ENCODE measurements around the gene E2F1. TPM values are rescaled to one million over a fixed set of nuclear protein-coding genes. Genes with fewer than 3 reads are reported as not detected.
"Not testable (repeated sequence)": the region's sequence is repeated elsewhere in the genome, so short reads cannot be mapped to it uniquely, and the experiment has no call there.

E2F1 gene
- polyA plus RNA-seq, 4 donors = 2.2 to 10.9 (median 4.6) TPM

- peaks cover 0 to 32% (median 0%) of the 10 kb centered on the region in 3 donors for H3K4me1 ChIP-seq (ENCODE audit: control insufficient read depth in 3 of 3, insufficient read depth in 2 of 3, low read depth in 1 of 3, low read length in 2 of 3)
- no peak overlapping the region for H3K4me3 ChIP-seq (ENCODE audit: low read depth in 1 of 3, low read length in 3 of 3)
- H3K27me3 ChIP-seq (ENCODE audit: control insufficient read depth in 3 of 3, insufficient read depth in 3 of 3, low read length in 3 of 3) = no peaks in the 10 kb centered on the region
- peaks cover under 1 to 46% (median 6%) of the 10 kb centered on the region in 3 donors for H3K36me3 ChIP-seq (ENCODE audit: control insufficient read depth in 3 of 3, insufficient read depth in 2 of 3, low read depth in 1 of 3, low read length in 3 of 3)
- peak overlapping the region in 1 of 3 donors; percentile 1 for H3K27ac ChIP-seq (ENCODE audit: low read depth in 1 of 3, low read length in 2 of 3)
- WGBS, 3 donors = 66 to 83% (median 80%) methylated on average over 19 of the region's 19 CpGs
- no peak for DNase-seq
- no peak for FAIRE-seq
- H3K9me3 ChIP-seq (ENCODE audit: control insufficient read depth in 2 of 2, insufficient read depth in 1 of 2, low read depth in 1 of 2, low read length in 1 of 2) = no peaks in the 10 kb centered on the region
These were observed 36.9 kb downstream of the E2F1 start for GRCh38 chr20:33649201-33649681.

- FAIRE-seq = no peak
- H3K36me3 ChIP-seq (ENCODE audit: control insufficient read depth in 3 of 3, insufficient read depth in 2 of 3, low read depth in 1 of 3, low read length in 3 of 3) = peaks cover 5 to 49% (median 10%) of the 10 kb centered on the region in 3 donors
- H3K4me1 ChIP-seq (ENCODE audit: control insufficient read depth in 3 of 3, insufficient read depth in 2 of 3, low read depth in 1 of 3, low read length in 2 of 3) = peaks cover 0 to 27% (median 0%) of the 10 kb centered on the region in 3 donors
- H3K4me3 ChIP-seq (ENCODE audit: low read depth in 1 of 3, low read length in 3 of 3) = no peak overlapping the region
- H3K9me3 ChIP-seq (ENCODE audit: control insufficient read depth in 2 of 2, insufficient read depth in 1 of 2, low read depth in 1 of 2, low read length in 1 of 2) = no peaks in the 10 kb centered on the region
- DNase-seq = no peak
- no peak overlapping the region for H3K27ac ChIP-seq (ENCODE audit: low read depth in 1 of 3, low read length in 2 of 3)
- 80 to 90% (median 90%) methylated on average over 14 of the region's 14 CpGs for WGBS, 3 donors
- no peaks in the 10 kb centered on the region for H3K27me3 ChIP-seq (ENCODE audit: control insufficient read depth in 3 of 3, insufficient read depth in 3 of 3, low read length in 3 of 3)
These were observed 37.7 kb downstream of the E2F1 start for GRCh38 chr20:33648396-33649004.

GRCh38 chr20:33647603-33648395, 38.4 kb downstream of the E2F1 start:
- WGBS, 3 donors = 78 to 86% (median 80%) methylated on average over 11 of the region's 11 CpGs
- H3K27ac ChIP-seq (ENCODE audit: low read depth in 1 of 3, low read length in 2 of 3) = no peak overlapping the region
- no peaks in the 10 kb centered on the region for H3K9me3 ChIP-seq (ENCODE audit: control insufficient read depth in 2 of 2, insufficient read depth in 1 of 2, low read depth in 1 of 2, low read length in 1 of 2)
- no peaks in the 10 kb centered on the region for H3K27me3 ChIP-seq (ENCODE audit: control insufficient read depth in 3 of 3, insufficient read depth in 3 of 3, low read length in 3 of 3)
- DNase-seq = no peak
- H3K4me3 ChIP-seq (ENCODE audit: low read depth in 1 of 3, low read length in 3 of 3) = no peak overlapping the region
- H3K36me3 ChIP-seq (ENCODE audit: control insufficient read depth in 3 of 3, insufficient read depth in 2 of 3, low read depth in 1 of 3, low read length in 3 of 3) = peaks cover 5 to 56% (median 10%) of the 10 kb centered on the region in 3 donors
- FAIRE-seq = no peak
- H3K4me1 ChIP-seq (ENCODE audit: control insufficient read depth in 3 of 3, insufficient read depth in 2 of 3, low read depth in 1 of 3, low read length in 2 of 3) = peaks cover 0 to 20% (median 0%) of the 10 kb centered on the region in 3 donors

- Histone ChIP-seq H3K4me1 (ENCODE audit: control insufficient read depth in 3 of 3, insufficient read depth in 2 of 3, low read depth in 1 of 3, low read length in 2 of 3) (peaks cover 0 to 17% (median 0%) of the 10 kb centered on the region in 3 donors), H3K36me3 (ENCODE audit: control insufficient read depth in 3 of 3, insufficient read depth in 2 of 3, low read depth in 1 of 3, low read length in 3 of 3) (peaks cover 5 to 61% (median 10%) of the 10 kb centered on the region in 3 donors)
- not testable (repeated sequence) for H3K4me3 ChIP-seq (ENCODE audit: low read depth in 1 of 3, low read length in 3 of 3); DNase-seq; H3K9me3 ChIP-seq (ENCODE audit: control insufficient read depth in 2 of 2, insufficient read depth in 1 of 2, low read depth in 1 of 2, low read length in 1 of 2); FAIRE-seq; H3K27ac ChIP-seq (ENCODE audit: low read depth in 1 of 3, low read length in 2 of 3); H3K27me3 ChIP-seq (ENCODE audit: control insufficient read depth in 3 of 3, insufficient read depth in 3 of 3, low read length in 3 of 3)
- 82 to 86% (median 84%) methylated on average over 14 of the region's 14 CpGs for WGBS, 3 donors
These were observed 39.1 kb downstream of the E2F1 start for GRCh38 chr20:33646959-33647602.

- 88 to 94% (median 90%) methylated on average over 5 of the region's 5 CpGs for WGBS, 3 donors
- Histone ChIP-seq H3K4me3 (ENCODE audit: low read depth in 1 of 3, low read length in 3 of 3) (no peak overlapping the region), H3K36me3 (ENCODE audit: control insufficient read depth in 3 of 3, insufficient read depth in 2 of 3, low read depth in 1 of 3, low read length in 3 of 3) (peaks cover 8 to 65% (median 10%) of the 10 kb centered on the region in 3 donors), H3K4me1 (ENCODE audit: control insufficient read depth in 3 of 3, insufficient read depth in 2 of 3, low read depth in 1 of 3, low read length in 2 of 3) (peaks cover 0 to 15% (median 0%) of the 10 kb centered on the region in 3 donors), H3K27ac (ENCODE audit: low read depth in 1 of 3, low read length in 2 of 3) (no peak overlapping the region), H3K9me3 (ENCODE audit: control insufficient read depth in 2 of 2, insufficient read depth in 1 of 2, low read depth in 1 of 2, low read length in 1 of 2) (no peaks in the 10 kb centered on the region), H3K27me3 (ENCODE audit: control insufficient read depth in 3 of 3, insufficient read depth in 3 of 3, low read length in 3 of 3) (no peaks in the 10 kb centered on the region)
- FAIRE-seq = no peak
- no peak for DNase-seq
These were observed 40.0 kb downstream of the E2F1 start for GRCh38 chr20:33646191-33646590.

GRCh38 chr20:33645396-33645795, 40.8 kb downstream of the E2F1 start:
- FAIRE-seq = no peak

GRCh38 chr20:33645072-33645358, 41.2 kb downstream of the E2F1 start:
- WGBS, 3 donors = 51 to 67% (median 60%) methylated on average over 4 of the region's 4 CpGs
- H3K4me3 ChIP-seq (ENCODE audit: low read depth in 1 of 3, low read length in 3 of 3) = no peak overlapping the region
- H3K27me3 ChIP-seq (ENCODE audit: control insufficient read depth in 3 of 3, insufficient read depth in 3 of 3, low read length in 3 of 3) = no peaks in the 10 kb centered on the region
- no peaks in the 10 kb centered on the region for H3K9me3 ChIP-seq (ENCODE audit: control insufficient read depth in 2 of 2, insufficient read depth in 1 of 2, low read depth in 1 of 2, low read length in 1 of 2)
- peaks cover 14 to 72% (median 14%) of the 10 kb centered on the region in 3 donors for H3K36me3 ChIP-seq (ENCODE audit: control insufficient read depth in 3 of 3, insufficient read depth in 2 of 3, low read depth in 1 of 3, low read length in 3 of 3)
- FAIRE-seq (no peak), DNase-seq (peak in 1 of 2 donors; percentile 71)
- peaks cover 0 to 9% (median 0%) of the 10 kb centered on the region in 3 donors for H3K4me1 ChIP-seq (ENCODE audit: control insufficient read depth in 3 of 3, insufficient read depth in 2 of 3, low read depth in 1 of 3, low read length in 2 of 3)
- no peak overlapping the region for H3K27ac ChIP-seq (ENCODE audit: low read depth in 1 of 3, low read length in 2 of 3)

More at GRCh38 chr20:33645396-33645795, 40.8 kb downstream of the E2F1 start:
- no peaks in the 10 kb centered on the region for H3K27me3 ChIP-seq (ENCODE audit: control insufficient read depth in 3 of 3, insufficient read depth in 3 of 3, low read length in 3 of 3)
- DNase-seq = no peak
- peaks cover 13 to 69% (median 14%) of the 10 kb centered on the region in 3 donors for H3K36me3 ChIP-seq (ENCODE audit: control insufficient read depth in 3 of 3, insufficient read depth in 2 of 3, low read depth in 1 of 3, low read length in 3 of 3)
- no peaks in the 10 kb centered on the region for H3K9me3 ChIP-seq (ENCODE audit: control insufficient read depth in 2 of 2, insufficient read depth in 1 of 2, low read depth in 1 of 2, low read length in 1 of 2)
- H3K27ac ChIP-seq (ENCODE audit: low read depth in 1 of 3, low read length in 2 of 3) = no peak overlapping the region
- WGBS, 3 donors = 87 to 97% (median 93%) methylated on average over 2 of the region's 2 CpGs
- H3K4me3 ChIP-seq (ENCODE audit: low read depth in 1 of 3, low read length in 3 of 3) = no peak overlapping the region
- H3K4me1 ChIP-seq (ENCODE audit: control insufficient read depth in 3 of 3, insufficient read depth in 2 of 3, low read depth in 1 of 3, low read length in 2 of 3) = peaks cover 0 to 9% (median 0%) of the 10 kb centered on the region in 3 donors

GRCh38 chr20:33644313-33645071, 41.7 kb downstream of the E2F1 start:
- Histone ChIP-seq H3K27ac (ENCODE audit: low read depth in 1 of 3, low read length in 2 of 3) (no peak overlapping the region), H3K36me3 (ENCODE audit: control insufficient read depth in 3 of 3, insufficient read depth in 2 of 3, low read depth in 1 of 3, low read length in 3 of 3) (peaks cover 14 to 76% (median 18%) of the 10 kb centered on the region in 3 donors), H3K4me1 (ENCODE audit: control insufficient read depth in 3 of 3, insufficient read depth in 2 of 3, low read depth in 1 of 3, low read length in 2 of 3) (peaks cover 0 to 9% (median 0%) of the 10 kb centered on the region in 3 donors), H3K4me3 (ENCODE audit: low read depth in 1 of 3, low read length in 3 of 3) (no peak overlapping the region), H3K9me3 (ENCODE audit: control insufficient read depth in 2 of 2, insufficient read depth in 1 of 2, low read depth in 1 of 2, low read length in 1 of 2) (no peaks in the 10 kb centered on the region), H3K27me3 (ENCODE audit: control insufficient read depth in 3 of 3, insufficient read depth in 3 of 3, low read length in 3 of 3) (no peaks in the 10 kb centered on the region)
- FAIRE-seq (no peak), DNase-seq (no peak)
- 91 to 93% (median 91%) methylated on average over 28 of the region's 28 CpGs for WGBS, 3 donors
